GM12892 (cell line): ENCODE results near the gene ZDHHC14.

ENCODE experiments used
- POLR2A ChIP-seq: IDR thresholded peaks from 2 replicates; pipeline ENCODE4 v1.6.1; 2011; ENCODE audit warnings: low read depth, low read length, control low read depth
- POLR2AphosphoS5 ChIP-seq: IDR thresholded peaks from 2 replicates; pipeline ENCODE4 v1.6.1; 2011; ENCODE audit warnings: low read depth, low read length, control low read depth
- TAF1 ChIP-seq: IDR thresholded peaks from 2 replicates; pipeline ENCODE4 v1.6.1; 2011; ENCODE audit warnings: low read depth, mild to moderate bottlenecking, control low read depth, low read length, borderline replicate concordance

DNA sequence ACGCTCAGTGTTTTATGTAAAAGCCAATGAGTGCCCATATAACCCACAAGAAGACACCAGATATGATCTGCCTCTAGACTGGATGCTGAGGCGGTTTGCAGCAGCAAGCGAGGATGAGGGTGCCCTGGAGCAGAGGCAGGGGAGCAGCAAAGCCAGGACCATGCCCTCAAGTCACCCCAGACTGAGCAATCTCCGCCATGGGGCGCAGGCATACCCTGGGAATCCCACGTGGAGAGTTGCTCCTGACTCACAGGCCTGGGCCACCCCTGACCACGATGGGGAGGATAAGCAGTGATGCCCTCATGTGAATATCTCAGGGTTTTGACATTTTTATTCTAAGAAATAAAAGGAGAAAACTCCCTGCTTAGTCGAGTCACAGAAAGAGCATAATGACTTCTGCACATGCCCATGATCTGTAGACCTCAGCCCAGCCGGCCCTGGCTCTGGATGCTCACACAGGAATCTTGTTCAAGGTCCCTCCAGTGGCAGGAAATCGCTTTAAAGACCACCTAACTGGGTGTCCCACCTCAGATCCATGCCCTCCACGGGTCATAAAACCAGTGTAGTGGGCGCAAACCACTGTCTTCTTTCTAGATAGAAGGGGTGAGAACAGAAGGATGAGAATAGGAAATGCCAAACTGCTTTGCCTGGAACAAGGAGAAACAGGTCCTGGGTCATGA, 303.8 kb downstream of the ZDHHC14 start:
- TF ChIP-seq POLR2A (no peak), POLR2AphosphoS5 (no peak), TAF1 (no peak)
